A549 (cell line): ENCODE measurements around the gene ADAD2. TPM values are rescaled to one million over a fixed set of nuclear protein-coding genes. Genes with fewer than 3 reads are reported as not detected.

Experiments
- ATAC-seq, 2 experiments: fragments of 200-7000 bp in 1 of 2; fragments of >200 bp in 1 of 2; cut with Nextera tagmentation in 1 of 2; cut with Tn5 transposase in 1 of 2; 3 replicates each; pipeline versions ENCODE4 v1.8.0 to v1.9.1; 2018 to 2020; ENCODE audit warnings: mild to moderate bottlenecking in 1 of 2, moderate library complexity in 1 of 2
- CTCF ChIA-PET: fragments of 300-600 bp; sonication (Branson Sonifier 250); formaldehyde crosslinking; extraction: SDS; loops from one replicate; lab custom pipeline; 2021; ENCODE audit warnings: antibody characterized with exemption, inconsistent platforms; lab: Yijun Ruan, JAX
- POLR2A ChIA-PET: fragments of 350-600 bp; formaldehyde crosslinking; extraction: SDS; loops from one replicate; lab custom pipeline; 2021; ENCODE audit warnings: antibody characterized with exemption, inconsistent platforms; lab: Yijun Ruan, JAX
- DNase-seq, 2 experiments: peaks; one replicate each; pipeline versions ENCODE4 v3.0.0 to v3.0.0-alpha.2; 2011 to 2016; ENCODE audit warnings: low read depth in 1 of 2, low spot score in 1 of 2
- FAIRE-seq: peaks from 2 replicates; lab custom pipeline; 2011; peaks lifted over from hg19 to GRCh38; lab: Jason Lieb, UNC
- H3K27ac ChIP-seq, 2 experiments: fragments of >200 bp; sonication (Bioruptor Twin); formaldehyde crosslinking; 3 replicates each; pipeline ENCODE4 v1.5.1; 2016 to 2017
- H3K4me1 ChIP-seq: fragments of >200 bp; sonication (Bioruptor Twin); formaldehyde crosslinking; 3 replicates; pipeline ENCODE4 v1.6.1; 2016
- H3K4me2 ChIP-seq: fragments of >200 bp; sonication (Bioruptor Twin); formaldehyde crosslinking; 3 replicates; pipeline ENCODE4 v1.6.1; 2016
- H3K4me3 ChIP-seq: fragments of >200 bp; sonication (Bioruptor Twin); formaldehyde crosslinking; 3 replicates; pipeline ENCODE4 v1.5.1; 2016
- H3K9me3 ChIP-seq: fragments of >200 bp; sonication (Bioruptor Twin); formaldehyde crosslinking; 3 replicates; pipeline ENCODE4 v1.6.1; 2016
- BCL3 ChIP-seq: fragments of >200 bp; sonication (Bioruptor Twin); formaldehyde crosslinking; IDR thresholded peaks from 3 replicates; pipeline ENCODE4 v1.6.1; 2016
- CBX2 ChIP-seq: fragments of 200-600 bp; sonication (generic); IDR thresholded peaks from 2 replicates; pipeline ENCODE4 v1.6.1; 2016; ENCODE audit warnings: low read depth, mild to moderate bottlenecking, borderline replicate concordance
- CBX8 ChIP-seq: fragments of 200-600 bp; sonication (generic); IDR thresholded peaks from 2 replicates; pipeline ENCODE4 v1.6.1; 2016
- CHD4 ChIP-seq: fragments of 200-600 bp; sonication (generic); IDR thresholded peaks from 2 replicates; pipeline ENCODE4 v1.6.1; 2016; ENCODE audit warnings: antibody characterized with exemption, mild to moderate bottlenecking, borderline replicate concordance
- CTCF ChIP-seq: fragments of >200 bp; sonication (Bioruptor Twin); formaldehyde crosslinking; IDR thresholded peaks from 3 replicates; pipeline ENCODE4 v1.5.1; 2016
- EHF ChIP-seq: fragments of 250-450 bp; sonication (Bioruptor Pico); IDR thresholded peaks from 2 replicates; pipeline ENCODE4 v1.5.0; 2020; ENCODE audit warnings: mild to moderate bottlenecking
- EP300 ChIP-seq, 2 experiments: fragments of >200 bp; sonication (Bioruptor Twin); formaldehyde crosslinking; IDR thresholded peaks; 2 replicates in 1 of 2; 3 replicates in 1 of 2; pipeline ENCODE4 v1.6.1; 2016 to 2017
- ESRRA ChIP-seq: fragments of 150-350 bp; IDR thresholded peaks from 2 replicates; pipeline ENCODE4 v1.6.1; 2014; ENCODE audit warnings: mild to moderate bottlenecking, low read length, borderline replicate concordance
- FOSB ChIP-seq: fragments of 250-450 bp; sonication (Bioruptor Pico); IDR thresholded peaks from 2 replicates; pipeline ENCODE4 v1.5.0; 2020; ENCODE audit warnings: mild to moderate bottlenecking, moderate library complexity
- FOSL2 ChIP-seq, 2 experiments: fragments of 450-650 bp in 1 of 2; fragments of >200 bp in 1 of 2; sonication (Bioruptor Twin) in 1 of 2; formaldehyde crosslinking; IDR thresholded peaks; 2 replicates each; pipeline versions ENCODE4 v1.5.0 to v1.6.1; 2016 to 2020; ENCODE audit warnings: mild to moderate bottlenecking in 1 of 2, moderate library complexity in 1 of 2
- HOXB13 ChIP-seq: fragments of 250-450 bp; sonication (Bioruptor Pico); IDR thresholded peaks from 2 replicates; pipeline ENCODE4 v1.5.0; 2020; ENCODE audit warnings: low read depth, mild to moderate bottlenecking, moderate library complexity
- JUN ChIP-seq, 2 experiments: fragments of >200 bp; sonication (Bioruptor Twin); formaldehyde crosslinking; IDR thresholded peaks; 2 replicates in 1 of 2; 3 replicates in 1 of 2; pipeline ENCODE4 v1.6.1; 2016 to 2017
- MAFK ChIP-seq: fragments of 450-650 bp; IDR thresholded peaks from 2 replicates; pipeline ENCODE4 v1.6.1; 2014; ENCODE audit not compliant: partially characterized antibody
- MAZ ChIP-seq: fragments of 150-350 bp; IDR thresholded peaks from 2 replicates; pipeline ENCODE4 v1.6.1; 2014; ENCODE audit warnings: antibody characterized with exemption, low read depth, low read length, borderline replicate concordance
- NR3C1 ChIP-seq: fragments of >200 bp; sonication (Bioruptor Twin); formaldehyde crosslinking; IDR thresholded peaks from 3 replicates; pipeline ENCODE4 v1.6.1; 2017
- PBX3 ChIP-seq: IDR thresholded peaks from 2 replicates; pipeline ENCODE4 v1.6.1; 2012
- POLR2A ChIP-seq: IDR thresholded peaks from 2 replicates; pipeline ENCODE4 v1.6.1; 2012; ENCODE audit warnings: mild to moderate bottlenecking, low read length
- RAD21 ChIP-seq, 2 experiments: fragments of >200 bp in 1 of 2; sonication (Bioruptor Twin) in 1 of 2; formaldehyde crosslinking in 1 of 2; IDR thresholded peaks in 1 of 2; conservative IDR thresholded peaks in 1 of 2; 2 replicates in 1 of 2; 3 replicates in 1 of 2; pipeline ENCODE4 v1.6.1; 2012 to 2018; ENCODE audit warnings: inconsistent platforms in 1 of 2
- RARB ChIP-seq: fragments of 250-450 bp; sonication (Bioruptor Pico); IDR thresholded peaks from 2 replicates; pipeline ENCODE4 v1.8.0; 2021; ENCODE audit warnings: mild to moderate bottlenecking, moderate library complexity
- TP53 ChIP-seq: fragments of 250-450 bp; sonication (Bioruptor Pico); IDR thresholded peaks from 2 replicates; pipeline ENCODE4 v1.5.0; 2021; ENCODE audit warnings: mild to moderate bottlenecking, moderate library complexity
- USF2 ChIP-seq: fragments of 450-650 bp; IDR thresholded peaks from 2 replicates; pipeline ENCODE4 v1.6.1; 2014; ENCODE audit warnings: antibody characterized with exemption
- ZC3H11A ChIP-seq: fragments of 450-650 bp; IDR thresholded peaks from 2 replicates; pipeline ENCODE4 v1.6.1; 2014; ENCODE audit warnings: antibody characterized with exemption, mild to moderate bottlenecking
- ZFP36 ChIP-seq: fragments of 450-650 bp; IDR thresholded peaks from 2 replicates; pipeline ENCODE4 v1.6.1; 2014; ENCODE audit warnings: borderline replicate concordance; ENCODE audit not compliant: partially characterized antibody
- ZSCAN20 ChIP-seq: fragments of 250-450 bp; sonication (Bioruptor Pico); IDR thresholded peaks from 2 replicates; pipeline ENCODE4 v1.8.0; 2022; ENCODE audit warnings: mild to moderate bottlenecking, moderate library complexity
- WGBS: methylation state at CpG from one replicate; pipeline ENCODE4 v1.1.6; 2017; ENCODE audit errors: missing lambda C conversion rate; 5-methylcytosine and 5-hydroxymethylcytosine counted together
- polyA plus RNA-seq, 4 experiments: library from polyadenylated mRNA; depleted of rRNA in 3 of 4; stranded (reverse); fragments of >200 nt; fragmentation: RNase III in 1 of 4; extraction: RNeasy Plus Mini Kit Qiagen cat#74134 plus additional on column Dnase treatment in 1 of 4; gene quantifications; 2 replicates in 3 of 4; 3 replicates in 1 of 4; pipeline ENCODE4 v1.2.3, GENCODE V29; 2011 to 2017
- TF ChIP-seq, protein P1 (sequence below): fragments of 150-350 bp; IDR thresholded peaks from 2 replicates; pipeline ENCODE4 v1.6.1; 2014; ENCODE audit warnings: low read depth, mild to moderate bottlenecking, low read length
- TF ChIP-seq, protein P2 (sequence below): IDR thresholded peaks from 2 replicates; pipeline ENCODE4 v1.6.1; 2012

Gene ADAD2
- polyA plus RNA-seq, 2 of the 4 experiments (the other 2 are of a cell fraction), result not detected

DNA sequence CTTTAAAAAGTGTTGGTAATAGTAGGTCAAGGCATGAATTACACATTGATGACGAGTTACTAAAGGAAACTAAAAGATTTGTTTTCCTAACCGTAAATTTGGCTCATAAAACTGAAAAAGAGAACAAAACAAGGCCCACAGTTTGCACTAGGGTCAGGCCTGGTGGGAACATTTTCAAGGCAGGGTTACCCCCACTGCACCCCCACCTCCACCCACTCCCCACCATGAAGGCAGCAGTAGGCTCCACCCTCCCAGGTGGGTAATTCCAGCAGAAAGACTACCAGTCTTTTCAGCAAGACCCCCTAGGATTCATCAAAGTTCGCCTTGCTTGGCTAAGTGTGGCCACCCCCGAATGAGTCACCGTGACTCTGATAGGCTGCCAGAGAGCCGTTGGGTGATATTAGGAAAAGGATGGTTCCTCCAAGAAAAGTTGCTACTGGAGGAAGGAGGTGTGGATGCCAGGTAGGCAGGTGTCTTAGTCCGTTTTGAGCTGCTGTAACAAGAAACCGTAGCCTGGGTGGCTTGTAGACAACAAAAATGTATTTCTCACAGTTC, 37.2 kb upstream of the ADAD2 start:
- no peak for DNase-seq
- 62% methylated on average over 8 of the region's 8 CpGs for WGBS
- ATAC-seq, result no peak
- Histone ChIP-seq H3K9me3 (no peaks in the 10 kb centered on the region), H3K4me2 (no peak overlapping the region), H3K4me3 (no peak overlapping the region), H3K4me1 (no peaks in the 10 kb centered on the region), H3K27ac (no peak overlapping the region)
- no peak for FAIRE-seq
- TF ChIP-seq EP300 (IDR thresholded peaks at IDR 0.05), result no peak
- TF ChIP-seq NR3C1, result no peak
- TF ChIP-seq CBX2, result no peak
- TF ChIP-seq CBX8, result no peak
- no peak for TF ChIP-seq POLR2A
- TF ChIP-seq MAZ, result no peak
- TF ChIP-seq CTCF, result no peak
- no peak for TF ChIP-seq FOSL2 (IDR thresholded peaks at IDR 0.05)
- TF ChIP-seq FOSL2 (CRISPR knock-in tag; IDR thresholded peaks at IDR 0.05), result no peak
- TF ChIP-seq ZC3H11A, result no peak
- no peak for TF ChIP-seq RAD21 (conservative IDR thresholded peaks at IDR 0.05 in 1 of 2, IDR thresholded peaks at IDR 0.05 in 1 of 2)
- TF ChIP-seq, protein P1, sequence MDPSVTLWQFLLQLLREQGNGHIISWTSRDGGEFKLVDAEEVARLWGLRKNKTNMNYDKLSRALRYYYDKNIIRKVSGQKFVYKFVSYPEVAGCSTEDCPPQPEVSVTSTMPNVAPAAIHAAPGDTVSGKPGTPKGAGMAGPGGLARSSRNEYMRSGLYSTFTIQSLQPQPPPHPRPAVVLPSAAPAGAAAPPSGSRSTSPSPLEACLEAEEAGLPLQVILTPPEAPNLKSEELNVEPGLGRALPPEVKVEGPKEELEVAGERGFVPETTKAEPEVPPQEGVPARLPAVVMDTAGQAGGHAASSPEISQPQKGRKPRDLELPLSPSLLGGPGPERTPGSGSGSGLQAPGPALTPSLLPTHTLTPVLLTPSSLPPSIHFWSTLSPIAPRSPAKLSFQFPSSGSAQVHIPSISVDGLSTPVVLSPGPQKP, result no peak
- no peak for TF ChIP-seq TP53 (CRISPR knock-in tag)
- no peak for TF ChIP-seq MAFK
- no peak for TF ChIP-seq RARB
- TF ChIP-seq CHD4, result no peak
- TF ChIP-seq PBX3, result no peak
- ChIA-PET POLR2A (no interaction called here), CTCF (interaction anchor here (1.1 to 1.7 kb wide), 4 partner anchors 17 to 330 kb away, joined by 3 to 6 read pairs (median 3); partner anchors contain the start of gene TAF1C)

GRCh38 chr16:84155226-84155625, 35.7 kb upstream of the ADAD2 start:
- ATAC-seq (no peak), FAIRE-seq (no peak), DNase-seq (no peak)
- H3K4me1 ChIP-seq, result no peaks in the 10 kb centered on the region
- 67% methylated on average over 4 of the region's 4 CpGs for WGBS
- no peak overlapping the region for H3K4me2 ChIP-seq
- ChIA-PET POLR2A (no interaction called here), CTCF (interaction anchor here (0.6 to 2.7 kb wide), 3 partner anchors 21 to 32 kb away, joined by 3 to 11 read pairs (median 4); partner anchors contain the start of gene TAF1C)
- no peak overlapping the region for H3K4me3 ChIP-seq
- H3K9me3 ChIP-seq, result no peaks in the 10 kb centered on the region
- H3K27ac ChIP-seq, result no peak overlapping the region
- TF ChIP-seq ESRRA, result no peak
- TF ChIP-seq MAZ, result no peak
- TF ChIP-seq BCL3, result no peak
- TF ChIP-seq HOXB13 (CRISPR knock-in tag), result no peak
- TF ChIP-seq FOSB, result no peak
- TF ChIP-seq ZC3H11A, result no peak
- no peak for TF ChIP-seq USF2
- no peak for TF ChIP-seq EHF (CRISPR knock-in tag)
- no peak for TF ChIP-seq ZSCAN20 (CRISPR knock-in tag)
- TF ChIP-seq, protein P2, sequence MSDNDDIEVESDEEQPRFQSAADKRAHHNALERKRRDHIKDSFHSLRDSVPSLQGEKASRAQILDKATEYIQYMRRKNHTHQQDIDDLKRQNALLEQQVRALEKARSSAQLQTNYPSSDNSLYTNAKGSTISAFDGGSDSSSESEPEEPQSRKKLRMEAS, result no peak
- no peak for TF ChIP-seq ZFP36
- no peak for TF ChIP-seq JUN (IDR thresholded peaks at IDR 0.05)
